Testis (tissue), 2 donors: ENCODE results near the gene KRTAP5-3.

Source experiments
- CTCF ChIP-seq, 3 experiments: fragments of 450-650 bp in 2 of 3; fragments of 200-600 bp in 1 of 3; sonication (generic) in 1 of 3; IDR thresholded peaks; one replicate each; pipeline ENCODE4 v1.5.1; 2016 to 2019; ENCODE audit warnings: antibody characterized with exemption in 3 of 3, mild to moderate bottlenecking in 2 of 3, moderate library complexity in 1 of 3
- POLR2A ChIP-seq: fragments of 450-650 bp; IDR thresholded peaks from one replicate; pipeline ENCODE4 v1.6.1; 2017; ENCODE audit warnings: antibody characterized with exemption, mild to moderate bottlenecking, moderate library complexity

GRCh38 chr11:1639102-1639620, 30.9 kb upstream of the KRTAP5-3 start:
- TF ChIP-seq CTCF (IDR thresholded peaks at IDR 0.05), result no peak
- no peak for TF ChIP-seq POLR2A
